GDM1 (cell line): ENCODE results near the gene CORO1A.
"Not testable (repeated sequence)": the region's sequence is repeated elsewhere in the genome, so short reads cannot be mapped to it uniquely, and the experiment has no call there.

Experiments
- DNase-seq: peaks from one replicate; lab custom pipeline; 2025; lab: John Stamatoyannopoulos, UW

CORO1A gene

GRCh38 chr16:30170145-30170544 lies 13.3 kb upstream of the CORO1A start:
- not testable (repeated sequence) for DNase-seq

GRCh38 chr16:30173054-30173453 lies 10.3 kb upstream of the CORO1A start:
- no peak for DNase-seq

- not testable (repeated sequence) for DNase-seq
These were observed 6.5 kb upstream of the CORO1A start for GRCh38 chr16:30176876-30177275.

GRCh38 chr16:30179195-30179594 lies 4.2 kb upstream of the CORO1A start:
- no peak for DNase-seq

GRCh38 chr16:30179931-30180330 lies 3.5 kb upstream of the CORO1A start:
- DNase-seq, result no peak

GRCh38 chr16:30180741-30181140 lies 2.7 kb upstream of the CORO1A start:
- no peak for DNase-seq

GRCh38 chr16:30184096-30184890 lies 891 bp downstream of the CORO1A start:
- peak; percentile 62 for DNase-seq

GRCh38 chr16:30184891-30185682 lies 1.7 kb downstream of the CORO1A start:
- no peak for DNase-seq

GRCh38 chr16:30185683-30186421 lies 2.5 kb downstream of the CORO1A start:
- DNase-seq, result peak; percentile 22

GRCh38 chr16:30186444-30186781 lies 3.0 kb downstream of the CORO1A start:
- no peak for DNase-seq

- peak; percentile 27 for DNase-seq
These were observed 3.6 kb downstream of the CORO1A start for GRCh38 chr16:30186782-30187555.

GRCh38 chr16:30187556-30187865 lies 4.1 kb downstream of the CORO1A start:
- no peak for DNase-seq

- DNase-seq, result no peak
These were observed 4.7 kb downstream of the CORO1A start for GRCh38 chr16:30187971-30188561.

- DNase-seq, result not testable (repeated sequence)
These were observed 7.8 kb downstream of the CORO1A start for GRCh38 chr16:30191158-30191557.

GRCh38 chr16:30193098-30193497 lies 9.7 kb downstream of the CORO1A start:
- DNase-seq, result not testable (repeated sequence)

GRCh38 chr16:30193615-30194014 lies 10.2 kb downstream of the CORO1A start, which contains the start of the genes BOLA2B and SLX1A:
Gene BOLA2B, minus strand, starts transcription at chr16:30193666. Its CDS starts 71 bp downstream, at chr16:30193595.
Gene SLX1A, plus strand, starts transcription at chr16:30193875. Its CDS starts 210 bp downstream, at chr16:30194085.
- DNase-seq, result not testable (repeated sequence)

- not testable (repeated sequence) for DNase-seq
These were observed 10.9 kb downstream of the CORO1A start for GRCh38 chr16:30194172-30194925.

- not testable (repeated sequence) for DNase-seq
These were observed 13.6 kb downstream of the CORO1A start for GRCh38 chr16:30197001-30197400.

GRCh38 chr16:30199049-30199448 lies 15.6 kb downstream of the CORO1A start, which contains the start of gene SULT1A3:
Gene SULT1A3, plus strand, starts transcription at chr16:30199255. Its CDS starts 1,474 bp downstream, at chr16:30200729.
- not testable (repeated sequence) for DNase-seq

GRCh38 chr16:30199608-30200343 lies 16.4 kb downstream of the CORO1A start:
- DNase-seq, result not testable (repeated sequence)
